H1 (cell line): ENCODE data around the gene FAM13C. TPM values are rescaled to one million over a fixed set of nuclear protein-coding genes. Genes with fewer than 3 reads are reported as not detected.

Experiments used
- CTCF ChIA-PET: fragments of 300-600 bp; sonication (Branson Sonifier 250); formaldehyde crosslinking; loops from one replicate; lab custom pipeline; 2021; ENCODE audit not compliant: partially characterized antibody; lab: Charles Lee
- POLR2A ChIA-PET: fragments of 300-600 bp; sonication (Branson Sonifier 250); formaldehyde crosslinking; loops from one replicate; lab custom pipeline; 2021; ENCODE audit warnings: inconsistent platforms; ENCODE audit not compliant: partially characterized antibody; lab: Charles Lee
- DNase-seq, 2 experiments: peaks; one replicate each; pipeline versions ENCODE4 v3.0.0 to v3.0.0-alpha.2; 2010 to 2022; ENCODE audit warnings: low spot score in 2 of 2, low read depth in 1 of 2, mixed read lengths in 1 of 2
- FAIRE-seq: peaks from 2 replicates; lab custom pipeline; 2011; peaks lifted over from hg19 to GRCh38; lab: Jason Lieb, UNC
- H2AFZ ChIP-seq: 2 replicates; pipeline ENCODE4 v1.8.1; 2012; ENCODE audit warnings: low read length, inconsistent platforms
- H2AK5ac ChIP-seq: 2 replicates; pipeline ENCODE4 v1.6.1; 2013; ENCODE audit warnings: low read depth, low read length
- H2BK120ac ChIP-seq: replicated peaks from 2 replicates; pipeline ENCODE3; 2013; ENCODE audit warnings: low read depth, low read length, inconsistent platforms
- H2BK12ac ChIP-seq: 2 replicates; pipeline ENCODE4 v1.6.1; 2013; ENCODE audit warnings: low read depth, low read length
- H2BK15ac ChIP-seq: 2 replicates; pipeline ENCODE4 v1.6.1; 2013; ENCODE audit warnings: low read length
- H2BK20ac ChIP-seq: 2 replicates; pipeline ENCODE4 v1.6.1; 2013; ENCODE audit warnings: low read length
- H2BK5ac ChIP-seq: 2 replicates; pipeline ENCODE4 v1.6.1; 2013; ENCODE audit warnings: low read depth, low read length
- H3K14ac ChIP-seq: 2 replicates; pipeline ENCODE4 v1.6.1; 2013; ENCODE audit warnings: inconsistent platforms; ENCODE audit not compliant: insufficient read length
- H3K18ac ChIP-seq: 2 replicates; pipeline ENCODE4 v1.6.1; 2013; ENCODE audit warnings: low read length; ENCODE audit errors: extremely low read depth
- H3K23ac ChIP-seq: 2 replicates; pipeline ENCODE4 v1.6.1; 2013; ENCODE audit warnings: inconsistent platforms; ENCODE audit not compliant: insufficient read length
- H3K23me2 ChIP-seq: 2 replicates; pipeline ENCODE4 v1.6.1; 2013; ENCODE audit warnings: low read depth, low read length
- H3K27ac ChIP-seq: 2 replicates; pipeline ENCODE4 v1.6.1; 2011; ENCODE audit warnings: low read depth, low read length, inconsistent platforms
- H3K27me3 ChIP-seq, 4 experiments: replicated peaks in 1 of 4; 1 replicate in 1 of 4; 2 replicates in 3 of 4; pipeline versions ENCODE4 v1.6.1 to v1.8.1; 2011 to 2013; ENCODE audit warnings: low read length in 3 of 4, mild to moderate bottlenecking in 3 of 4, inconsistent platforms in 2 of 4, mixed read lengths in 2 of 4, moderate library complexity in 1 of 4; ENCODE audit not compliant: control insufficient read depth in 3 of 4, insufficient read depth in 3 of 4; ENCODE audit errors: extremely low read depth in 1 of 4
- H3K36me3 ChIP-seq, 4 experiments: 2 replicates each; pipeline versions ENCODE4 v1.6.1 to v1.8.1; 2011 to 2013; ENCODE audit warnings: mild to moderate bottlenecking in 4 of 4, low read length in 3 of 4, moderate library complexity in 2 of 4, control low read depth in 1 of 4, inconsistent platforms in 1 of 4; ENCODE audit not compliant: insufficient read depth in 4 of 4, control insufficient read depth in 2 of 4
- H3K4ac ChIP-seq: replicated peaks from 2 replicates; pipeline ENCODE3; 2013; ENCODE audit warnings: low read length, low read depth, mixed read lengths, inconsistent platforms; ENCODE audit not compliant: insufficient read length
- H3K4me1 ChIP-seq, 4 experiments: replicated peaks in 1 of 4; 1 replicate in 1 of 4; 2 replicates in 3 of 4; pipeline versions ENCODE4 v1.6.1 to v1.8.1; 2011 to 2013; ENCODE audit warnings: low read length in 3 of 4, inconsistent platforms in 2 of 4, mixed read lengths in 1 of 4; ENCODE audit not compliant: insufficient read depth in 4 of 4, control insufficient read depth in 3 of 4
- H3K4me2 ChIP-seq, 2 experiments: 2 replicates each; pipeline versions ENCODE4 v1.6.1 to v1.8.1; 2011 to 2013; ENCODE audit warnings: low read depth in 2 of 2, low read length in 2 of 2, control low read depth in 1 of 2, inconsistent platforms in 1 of 2, mild to moderate bottlenecking in 1 of 2; ENCODE audit not compliant: insufficient read depth in 1 of 2
- H3K4me3 ChIP-seq, 4 experiments: fragments of 200-600, 300-600 bp in 1 of 4; sonication (generic), shearing (Covaris generic), sonication (Bioruptor Twin) in 1 of 4; 2 replicates each; pipeline versions ENCODE4 v1.5.1 to v1.8.1; 2011 to 2016; ENCODE audit warnings: low read length in 4 of 4, low read depth in 3 of 4, control low read depth in 2 of 4, inconsistent platforms in 2 of 4, mild to moderate bottlenecking in 2 of 4, mixed read lengths in 1 of 4, moderate library complexity in 1 of 4; ENCODE audit not compliant: insufficient read depth in 2 of 4; ENCODE audit errors: extremely low read depth in 1 of 4
- H3K56ac ChIP-seq: replicated peaks from 2 replicates; pipeline ENCODE3; 2013; ENCODE audit warnings: low read depth, mild to moderate bottlenecking, mixed read lengths, low read length, inconsistent platforms; ENCODE audit not compliant: insufficient read length
- H3K79me1 ChIP-seq: 2 replicates; pipeline ENCODE4 v1.6.1; 2013; ENCODE audit warnings: low read depth, low read length, control low read depth
- H3K79me2 ChIP-seq, 2 experiments: 2 replicates each; pipeline versions ENCODE4 v1.6.1 to v1.8.1; 2012 to 2013; ENCODE audit warnings: low read length in 2 of 2, mild to moderate bottlenecking in 2 of 2, inconsistent platforms in 1 of 2; ENCODE audit not compliant: insufficient read depth in 2 of 2, control insufficient read depth in 1 of 2
- H3K9ac ChIP-seq, 4 experiments: replicated peaks in 1 of 4; 1 replicate in 1 of 4; 2 replicates in 3 of 4; pipeline versions ENCODE4 v1.6.1 to v1.8.1; 2011 to 2013; ENCODE audit warnings: low read depth in 3 of 4, low read length in 3 of 4, control low read depth in 2 of 4, mild to moderate bottlenecking in 2 of 4, moderate library complexity in 2 of 4, inconsistent platforms in 1 of 4; ENCODE audit errors: extremely low read depth in 1 of 4
- H3K9me3 ChIP-seq, 2 experiments: 2 replicates each; pipeline versions ENCODE4 v1.6.1 to v1.8.1; 2012 to 2013; ENCODE audit warnings: mild to moderate bottlenecking in 2 of 2, moderate library complexity in 2 of 2, control low read depth in 1 of 2, inconsistent platforms in 1 of 2, low read depth in 1 of 2, low read length in 1 of 2, mixed read lengths in 1 of 2; ENCODE audit not compliant: insufficient read depth in 2 of 2
- H4K20me1 ChIP-seq, 2 experiments: replicated peaks in 1 of 2; 2 replicates each; pipeline versions ENCODE3 to v1.8.1; 2011 to 2013; ENCODE audit warnings: inconsistent platforms in 2 of 2, low read length in 2 of 2, mild to moderate bottlenecking in 1 of 2; ENCODE audit not compliant: insufficient read depth in 2 of 2, control insufficient read depth in 1 of 2
- H4K5ac ChIP-seq: 2 replicates; pipeline ENCODE4 v1.6.1; 2013; ENCODE audit warnings: low read length, low read depth, mixed read lengths, inconsistent platforms; ENCODE audit not compliant: insufficient read length
- H4K8ac ChIP-seq: 2 replicates; pipeline ENCODE4 v1.8.0; 2013; ENCODE audit warnings: mild to moderate bottlenecking, moderate library complexity, low read length, inconsistent platforms; ENCODE audit not compliant: insufficient read depth; ENCODE audit errors: extremely low read depth
- H4K91ac ChIP-seq: replicated peaks from 2 replicates; pipeline ENCODE3; 2013; ENCODE audit warnings: low read length, mixed read lengths, inconsistent platforms; ENCODE audit not compliant: insufficient read length
- CREB1 ChIP-seq: IDR thresholded peaks from 2 replicates; pipeline ENCODE4 v1.6.1; 2012; ENCODE audit warnings: inconsistent platforms
- EGR1 ChIP-seq: IDR thresholded peaks from 2 replicates; pipeline ENCODE4 v1.6.1; 2011; ENCODE audit warnings: low read depth, low read length, borderline replicate concordance
- EP300 ChIP-seq, 2 experiments: IDR thresholded peaks; 1 replicate in 1 of 2; 2 replicates in 1 of 2; pipeline ENCODE4 v1.6.1; 2011 to 2012; ENCODE audit warnings: low read depth in 2 of 2, low read length in 2 of 2, mild to moderate bottlenecking in 2 of 2, borderline replicate concordance in 1 of 2, inconsistent platforms in 1 of 2, moderate library complexity in 1 of 2
- EZH2 ChIP-seq: fragments of 200-600 bp; sonication (generic); IDR thresholded peaks from 2 replicates; pipeline ENCODE4 v1.7.1; 2012; ENCODE audit warnings: low read depth, mild to moderate bottlenecking, moderate library complexity, low read length, inconsistent platforms; ENCODE audit not compliant: severe bottlenecking
- JUN ChIP-seq: IDR thresholded peaks from 2 replicates; pipeline ENCODE4 v1.6.1; 2011; ENCODE audit warnings: low read depth, mild to moderate bottlenecking, improper control_type of control experiment, low read length
- POU5F1 ChIP-seq: IDR thresholded peaks from 2 replicates; pipeline ENCODE4 v1.6.1; 2011; ENCODE audit warnings: low read depth, mild to moderate bottlenecking, low read length, moderate library complexity
- RBBP5 ChIP-seq: IDR thresholded peaks from 2 replicates; pipeline ENCODE4 v1.7.1; 2012; ENCODE audit warnings: low read depth, mild to moderate bottlenecking, inconsistent platforms, low read length, moderate library complexity, borderline replicate concordance
- SP4 ChIP-seq: IDR thresholded peaks from 2 replicates; pipeline ENCODE4 v1.6.1; 2012; ENCODE audit warnings: low read length, inconsistent platforms
- USF2 ChIP-seq: IDR thresholded peaks from 2 replicates; pipeline ENCODE4 v1.6.1; 2011; ENCODE audit warnings: low read length, improper control_type of control experiment
- WGBS, 2 experiments: shearing (Covaris generic) in 1 of 2; methylation state at CpG; one replicate each; pipeline versions ENCODE4 v1.1.6 to v1.1.7; 2013 to 2015; ENCODE audit warnings: low lambda C conversion rate in 2 of 2, mixed read lengths in 2 of 2, inconsistent platforms in 1 of 2, low coverage in 1 of 2, missing lambda C conversion rate in 1 of 2; ENCODE audit not compliant: insufficient replicate concordance in 2 of 2, insufficient coverage in 1 of 2, insufficient read length in 1 of 2; ENCODE audit errors: extremely low coverage in 1 of 2, missing lambda C conversion rate in 1 of 2; 5-methylcytosine and 5-hydroxymethylcytosine counted together
- polyA plus RNA-seq, 7 experiments: library from polyadenylated mRNA; depleted of rRNA in 3 of 7; stranded (reverse) in 5 of 7; unstranded in 2 of 7; fragments of >200 nt in 5 of 7; fragments of 200-250 nt in 2 of 7; gene quantifications; 1 replicate in 5 of 7; 2 replicates in 1 of 7; 4 replicates in 1 of 7; pipeline versions ENCODE4 v1.2.1 to v1.2.3, GENCODE V29; 2011 to 2013; ENCODE audit warnings: missing spikeins in 2 of 7, mixed read lengths in 2 of 7
- total RNA-seq: library from RNA; stranded (reverse); fragmentation: NEBNext Ultra II Directional; extraction: Animal tissue kit (Norgen Biotek cat#: 25700); gene quantifications from 2 replicates; pipeline ENCODE4 v1.2.1, GENCODE V29; 2021

FAM13C gene
- total and polyA plus RNA-seq, 2 of the 8 experiments (the other 6 are each of a cell fraction or from before 2014, with no cell fraction given): 0.56 to 0.62 TPM

- no peak overlapping the region for H2AFZ ChIP-seq
- 0 out of 4 replicates have a peak, but pooled peaks cover 0 to 2% of the 10 kb centered on the region in 2 experiments for H3K9me3 ChIP-seq
- H4K8ac ChIP-seq: no peak overlapping the region
- no peak overlapping the region for H3K18ac ChIP-seq
- no peak overlapping the region for H2BK120ac ChIP-seq
- no peak overlapping the region for H3K4me2 ChIP-seq
- CTCF ChIA-PET: no interaction called here
- DNase-seq: no peak
- POLR2A ChIA-PET: no interaction called here
- H3K4me1 ChIP-seq: no peaks in the 10 kb centered on the region
- no peaks in the 10 kb centered on the region for H3K79me1 ChIP-seq
- no peak overlapping the region for H2BK15ac ChIP-seq
- H3K23ac ChIP-seq: no peak overlapping the region
- H2BK12ac ChIP-seq: no peak overlapping the region
- TF ChIP-seq JUN (no peak), CREB1 (no peak), SP4 (no peak), POU5F1 (no peak), EZH2 (no peak), EGR1 (no peak), EP300 (IDR thresholded peaks at IDR 0.05; ENCODE audit: borderline replicate concordance in 1 of 2, low read depth in 2 of 2, low read length in 2 of 2) (no peak), USF2 (no peak), RBBP5 (no peak)
- TF ChIP-seq, all 59 proteins: peak for 0
- no peak overlapping the region for H3K9ac ChIP-seq
- no peak overlapping the region for H3K4me3 ChIP-seq
- H3K27ac ChIP-seq: no peak overlapping the region
- H4K91ac ChIP-seq: no peak overlapping the region
- no peak overlapping the region for H3K56ac ChIP-seq
- no peak overlapping the region for H4K5ac ChIP-seq
- no peaks in the 10 kb centered on the region for H4K20me1 ChIP-seq
- H3K23me2 ChIP-seq: no peaks in the 10 kb centered on the region; the same call in 1 of the 2 replicates
- no peak overlapping the region for H2AK5ac ChIP-seq
- no peak overlapping the region for H2BK5ac ChIP-seq
- H3K14ac ChIP-seq: no peak overlapping the region
- WGBS, 2 experiments: 92% methylated on average over 1 of the region's 1 CpG; no CpG with 5 or more reads in 1 of the 2 experiments
- H3K36me3 ChIP-seq: no peaks in the 10 kb centered on the region
- H3K79me2 ChIP-seq: no peaks in the 10 kb centered on the region
- FAIRE-seq: no peak
- H3K27me3 ChIP-seq: no peaks in the 10 kb centered on the region
- H2BK20ac ChIP-seq: no peak overlapping the region
- H3K4ac ChIP-seq: no peak overlapping the region
Observed at GRCh38 chr10:59400214-59400613, 37.9 kb upstream of the FAM13C start.
